WERI-Rb-1 (cell line): ENCODE results near the gene STING1.

Experiments
- DNase-seq: peaks from one replicate; pipeline ENCODE4 v3.0.0-alpha.2; 2020
- H3K27ac ChIP-seq: fragments of 250-450 bp; sonication (Bioruptor Pico); 2 replicates; pipeline ENCODE4 v1.5.1; 2020; ENCODE audit warnings: mild to moderate bottlenecking, moderate library complexity
- H3K27me3 ChIP-seq: fragments of 250-450 bp; sonication (Bioruptor Pico); 2 replicates; pipeline ENCODE4 v1.5.1; 2021; ENCODE audit warnings: mild to moderate bottlenecking, low read depth, moderate library complexity; ENCODE audit not compliant: insufficient read depth, severe bottlenecking
- H3K36me3 ChIP-seq: fragments of 250-450 bp; sonication (Bioruptor Pico); 2 replicates; pipeline ENCODE4 v1.5.1; 2020; ENCODE audit warnings: mild to moderate bottlenecking, moderate library complexity
- H3K4me3 ChIP-seq: 2 replicates; pipeline ENCODE4 v1.5.1; 2011; ENCODE audit warnings: low read depth, mild to moderate bottlenecking, control low read depth, low read length
- H3K9me3 ChIP-seq: fragments of 250-450 bp; sonication (Bioruptor Pico); 2 replicates; pipeline ENCODE4 v1.5.1; 2021; ENCODE audit warnings: mild to moderate bottlenecking, moderate library complexity; ENCODE audit not compliant: severe bottlenecking
- TF ChIP-seq, protein P1 (sequence below): IDR thresholded peaks from 2 replicates; pipeline ENCODE4 v1.5.1; 2011; ENCODE audit warnings: low read depth, mild to moderate bottlenecking, control low read depth, inconsistent platforms, low read length

Gene STING1

DNA sequence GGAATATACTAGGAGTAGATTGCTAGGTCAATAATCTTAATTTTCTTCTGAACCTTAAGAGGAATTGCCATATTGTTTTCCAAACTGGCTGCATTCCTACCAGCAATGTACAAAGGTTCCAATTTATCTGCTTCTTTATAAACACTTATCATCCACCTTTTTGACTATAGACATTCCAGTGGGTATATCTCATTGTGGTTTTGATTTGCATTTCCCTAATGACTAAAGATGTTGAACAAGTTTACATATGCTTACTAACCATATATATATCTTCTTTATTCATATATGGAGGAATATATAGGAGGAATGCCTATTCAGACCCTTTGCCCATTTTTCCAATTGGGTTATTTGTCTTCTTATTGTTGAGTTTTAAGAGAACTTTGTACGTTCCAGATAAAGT lies 50.9 kb downstream of the STING1 start:
- DNase-seq = no peak
- H3K4me3 ChIP-seq = no peak overlapping the region
- TF ChIP-seq, protein P1, sequence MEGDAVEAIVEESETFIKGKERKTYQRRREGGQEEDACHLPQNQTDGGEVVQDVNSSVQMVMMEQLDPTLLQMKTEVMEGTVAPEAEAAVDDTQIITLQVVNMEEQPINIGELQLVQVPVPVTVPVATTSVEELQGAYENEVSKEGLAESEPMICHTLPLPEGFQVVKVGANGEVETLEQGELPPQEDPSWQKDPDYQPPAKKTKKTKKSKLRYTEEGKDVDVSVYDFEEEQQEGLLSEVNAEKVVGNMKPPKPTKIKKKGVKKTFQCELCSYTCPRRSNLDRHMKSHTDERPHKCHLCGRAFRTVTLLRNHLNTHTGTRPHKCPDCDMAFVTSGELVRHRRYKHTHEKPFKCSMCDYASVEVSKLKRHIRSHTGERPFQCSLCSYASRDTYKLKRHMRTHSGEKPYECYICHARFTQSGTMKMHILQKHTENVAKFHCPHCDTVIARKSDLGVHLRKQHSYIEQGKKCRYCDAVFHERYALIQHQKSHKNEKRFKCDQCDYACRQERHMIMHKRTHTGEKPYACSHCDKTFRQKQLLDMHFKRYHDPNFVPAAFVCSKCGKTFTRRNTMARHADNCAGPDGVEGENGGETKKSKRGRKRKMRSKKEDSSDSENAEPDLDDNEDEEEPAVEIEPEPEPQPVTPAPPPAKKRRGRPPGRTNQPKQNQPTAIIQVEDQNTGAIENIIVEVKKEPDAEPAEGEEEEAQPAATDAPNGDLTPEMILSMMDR = no peak
- no peaks in the 10 kb centered on the region for H3K9me3 ChIP-seq
- no peaks in the 10 kb centered on the region for H3K27me3 ChIP-seq
- no peak overlapping the region for H3K27ac ChIP-seq
- H3K36me3 ChIP-seq = peaks cover 7% of the 10 kb centered on the region

DNA sequence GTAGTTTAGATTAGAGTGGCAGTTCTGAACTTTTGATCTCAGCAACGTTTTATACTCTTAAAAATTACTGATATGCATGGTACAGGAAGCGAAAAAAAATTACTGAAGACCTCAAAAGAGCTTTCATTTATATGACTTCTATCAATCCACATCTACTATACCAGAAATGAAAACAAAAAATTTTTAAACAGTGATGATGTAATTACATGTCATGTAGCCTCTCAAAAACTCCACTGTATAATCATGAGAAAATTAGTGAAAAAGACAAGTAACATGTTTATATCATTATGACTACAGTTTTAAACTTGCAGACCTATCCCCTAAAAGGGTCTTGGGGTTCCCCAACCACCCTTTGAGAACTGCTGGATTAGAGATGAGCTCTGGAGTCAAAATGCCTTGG lies 52.5 kb downstream of the STING1 start:
- peaks cover 10% of the 10 kb centered on the region for H3K36me3 ChIP-seq
- no peak overlapping the region for H3K27ac ChIP-seq
- no peaks in the 10 kb centered on the region for H3K27me3 ChIP-seq
- H3K9me3 ChIP-seq = no peaks in the 10 kb centered on the region
- no peak for DNase-seq
- H3K4me3 ChIP-seq = no peak overlapping the region
- TF ChIP-seq, protein P1 = no peak

DNA sequence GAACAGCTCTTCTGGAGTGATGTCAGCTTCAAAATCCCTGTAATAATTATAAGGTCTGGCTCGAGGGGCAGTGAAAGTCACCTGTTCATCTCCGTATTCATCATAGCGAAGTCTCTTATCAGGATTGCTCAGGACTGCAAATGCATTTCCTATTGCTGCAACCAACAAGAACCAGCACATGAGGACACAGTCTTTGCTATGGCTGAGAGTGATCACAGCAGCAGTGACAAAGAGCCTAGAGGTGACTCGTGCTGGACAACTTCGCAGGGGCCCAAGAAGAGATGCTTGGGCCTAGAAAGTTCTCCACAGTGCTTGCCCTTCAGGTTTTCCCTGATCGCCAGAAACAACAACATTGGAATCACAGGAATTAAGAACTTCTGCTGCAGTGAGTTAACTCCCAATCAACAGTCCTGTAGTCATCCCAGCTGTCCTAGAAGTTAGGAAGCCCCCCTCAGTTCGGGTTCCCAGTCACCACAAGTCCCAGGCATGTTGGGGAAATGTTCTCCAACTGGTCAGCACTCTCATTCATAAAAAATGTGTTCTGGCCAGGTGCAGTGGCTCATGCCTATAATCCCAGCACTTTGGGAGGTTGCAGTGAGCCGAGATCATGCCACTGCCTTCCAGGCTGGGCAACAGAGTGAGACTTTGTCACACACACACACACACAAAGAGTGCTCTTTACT lies 56.2 kb downstream of the STING1 start:
- TF ChIP-seq, protein P1 = no peak
- no peaks in the 10 kb centered on the region for H3K9me3 ChIP-seq
- H3K36me3 ChIP-seq = peaks cover 14% of the 10 kb centered on the region
- no peaks in the 10 kb centered on the region for H3K27me3 ChIP-seq
- DNase-seq = no peak
- H3K27ac ChIP-seq = no peak overlapping the region
- H3K4me3 ChIP-seq = no peak overlapping the region
